HCEC 1CT (cell line): Measurements from ENCODE around the gene RPL21.
"Not testable (repeated sequence)": the region's sequence is repeated elsewhere in the genome, so short reads cannot be mapped to it uniquely, and the experiment has no call there.

ENCODE experiments used
- DNase-seq: peaks from one replicate; pipeline ENCODE4 v3.0.0-alpha.2; 2017

RPL21 gene

GRCh38 chr13:27290715-27291114 lies 39.4 kb downstream of the RPL21 start:
- DNase-seq: no peak

- DNase-seq: not testable (repeated sequence)
Measured at GRCh38 chr13:27291967-27292366, 40.6 kb downstream of the RPL21 start.

GRCh38 chr13:27293076-27293691 lies 41.8 kb downstream of the RPL21 start:
- DNase-seq: no peak

- DNase-seq: no peak
Measured at GRCh38 chr13:27293873-27294515, 42.6 kb downstream of the RPL21 start.

GRCh38 chr13:27295096-27295495 lies 43.7 kb downstream of the RPL21 start:
- DNase-seq: no peak

- no peak for DNase-seq
Measured at GRCh38 chr13:27295660-27296059, 44.3 kb downstream of the RPL21 start.

- DNase-seq: no peak
Measured at GRCh38 chr13:27296496-27296895, 45.1 kb downstream of the RPL21 start.

- no peak for DNase-seq
Measured at GRCh38 chr13:27298849-27299248, 47.5 kb downstream of the RPL21 start.

GRCh38 chr13:27300406-27300805 lies 49.0 kb downstream of the RPL21 start:
- not testable (repeated sequence) for DNase-seq

- DNase-seq: no peak
Measured at GRCh38 chr13:27300941-27301586, 49.7 kb downstream of the RPL21 start.

- DNase-seq: no peak
Measured at GRCh38 chr13:27302643-27303262, 51.4 kb downstream of the RPL21 start.

GRCh38 chr13:27304099-27304498 lies 52.7 kb downstream of the RPL21 start:
- DNase-seq: no peak

- no peak for DNase-seq
Measured at GRCh38 chr13:27304611-27305010, 53.3 kb downstream of the RPL21 start.
